GDM1 (cell line): ENCODE results near the gene POU6F2.

Source experiments
- DNase-seq: peaks from one replicate; lab custom pipeline; 2025; lab: John Stamatoyannopoulos, UW

POU6F2 gene

DNA sequence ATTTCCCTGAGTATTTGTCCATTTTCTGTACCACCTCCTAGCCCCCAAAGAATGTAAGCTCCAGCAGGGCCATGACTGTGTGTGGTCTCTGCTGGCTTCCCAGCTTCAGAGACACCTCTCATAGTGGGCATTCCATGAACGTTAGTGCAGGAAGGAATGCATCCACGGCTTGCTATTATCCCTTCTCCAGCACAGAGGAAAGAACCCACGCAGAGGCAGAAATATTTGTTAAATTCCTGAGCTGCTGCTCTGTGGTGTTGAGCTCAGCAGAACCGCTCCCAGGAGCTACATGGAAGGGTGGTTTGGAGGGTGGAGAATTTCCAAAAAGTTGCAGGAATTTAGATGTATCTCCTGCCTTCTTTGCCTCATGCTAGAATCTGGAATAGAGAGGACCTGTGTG, 275.2 kb downstream of the POU6F2 start:
- DNase-seq, result no peak

DNA sequence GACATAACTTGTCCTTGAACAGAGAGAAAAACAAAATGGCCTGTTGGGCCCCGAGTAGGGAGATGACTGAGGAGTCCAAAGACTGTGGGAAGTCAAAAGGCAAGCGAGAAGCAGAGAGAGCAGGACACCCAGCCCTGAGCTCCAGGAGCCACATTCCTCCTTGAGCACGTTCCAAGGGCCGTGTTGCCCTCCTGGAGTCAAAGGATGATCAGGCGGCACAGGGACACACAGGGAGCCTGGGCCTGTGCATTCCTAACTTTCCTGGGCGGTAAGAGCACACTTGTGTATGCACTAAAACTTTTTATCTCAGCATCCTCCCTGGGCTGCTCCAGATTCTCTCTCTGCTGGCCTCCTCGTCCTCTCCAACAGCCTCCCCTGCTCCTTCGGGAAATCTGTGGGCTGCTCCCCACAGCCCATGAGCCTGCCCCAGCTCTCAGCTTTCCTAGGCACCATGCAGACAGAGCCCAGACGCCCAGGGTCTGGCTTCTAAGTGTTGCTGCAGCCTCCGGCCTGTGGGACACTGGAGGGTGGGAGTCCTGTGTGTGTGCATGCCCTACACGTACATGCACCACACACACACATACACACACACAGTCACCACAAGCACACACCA, 281.8 kb downstream of the POU6F2 start:
- no peak for DNase-seq

DNA sequence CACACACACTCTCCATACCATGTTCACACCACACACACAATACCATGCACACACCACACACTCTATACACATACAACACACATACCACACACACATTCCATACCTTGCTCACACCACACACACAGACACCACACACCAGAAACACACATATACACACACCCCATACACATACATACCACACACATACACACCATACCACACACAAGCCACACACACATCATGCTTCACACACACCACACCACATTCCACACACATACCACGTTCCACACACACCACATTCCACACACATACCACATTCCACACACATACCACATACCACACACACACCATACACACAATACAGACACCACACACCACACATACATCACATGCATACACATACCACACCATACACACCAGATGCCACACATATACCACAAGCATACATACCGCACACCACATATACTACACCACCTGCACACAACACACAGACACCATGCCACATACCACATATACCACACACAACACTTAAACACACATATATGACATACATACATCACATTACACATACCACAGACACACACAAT, 282.7 kb downstream of the POU6F2 start:
- DNase-seq, result no peak

DNA sequence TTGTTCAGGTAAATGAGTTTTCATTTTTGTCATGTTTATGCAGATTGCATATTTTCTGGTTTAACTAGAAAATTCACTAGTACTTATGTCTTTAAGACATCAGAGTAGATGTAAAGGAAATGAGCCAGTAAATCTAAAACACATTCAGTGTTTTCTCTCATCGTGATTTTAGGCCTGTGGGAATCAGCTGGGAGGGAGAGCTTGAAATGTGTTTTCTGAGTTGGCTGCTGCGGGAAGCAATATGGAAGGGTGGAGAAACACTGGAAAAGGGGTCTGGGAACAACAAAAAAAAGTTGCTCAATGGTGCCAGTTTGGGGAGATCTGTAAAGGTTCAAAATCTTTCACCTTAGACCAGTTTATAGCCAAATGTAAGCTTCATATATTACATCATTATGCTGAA, 284.1 kb downstream of the POU6F2 start:
- no peak for DNase-seq

DNA sequence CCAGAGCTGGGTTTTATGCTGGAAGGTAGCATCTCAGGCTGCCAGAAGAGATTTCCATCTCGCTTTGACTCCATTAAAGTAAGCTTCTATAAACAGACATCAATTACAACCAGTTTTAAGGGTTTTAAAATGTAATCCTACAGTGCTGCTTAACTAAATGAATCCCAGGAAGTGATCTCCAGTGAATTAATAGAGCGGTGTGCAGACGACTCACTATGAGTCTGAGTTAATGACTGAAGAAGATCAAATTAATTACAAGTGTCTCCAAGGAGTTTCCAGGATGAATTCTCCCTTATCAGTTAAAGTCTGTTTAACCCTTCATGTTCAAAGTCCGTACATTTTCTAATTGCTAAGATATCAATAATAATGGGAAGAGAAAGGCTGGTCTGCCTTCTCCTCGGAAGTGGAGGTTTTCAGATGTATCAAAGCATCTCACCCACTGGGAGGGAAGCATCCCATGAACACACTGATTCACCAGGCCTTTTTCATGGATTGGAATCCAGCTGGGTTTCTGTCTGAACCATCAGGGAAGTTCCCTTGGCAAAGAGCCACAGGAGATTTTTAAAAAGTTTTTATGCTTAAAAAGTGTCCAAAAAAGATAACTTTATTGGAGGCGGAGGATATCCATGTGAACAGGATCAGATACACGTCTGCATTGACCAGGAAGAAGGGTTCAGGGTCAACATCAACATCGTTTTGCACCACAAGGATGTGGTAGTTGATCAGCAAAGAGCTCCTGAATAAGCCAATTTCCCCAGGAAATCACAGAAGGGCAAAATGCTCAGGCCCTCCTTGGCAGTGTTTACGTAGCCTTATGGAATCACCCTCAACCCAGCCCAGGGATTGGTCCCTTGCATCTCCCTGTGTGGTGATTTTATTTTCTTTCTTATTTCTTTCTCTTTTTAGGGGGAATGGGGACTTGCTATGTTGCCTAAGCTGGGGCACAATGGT, 288.2 kb downstream of the POU6F2 start:
- no peak for DNase-seq

DNA sequence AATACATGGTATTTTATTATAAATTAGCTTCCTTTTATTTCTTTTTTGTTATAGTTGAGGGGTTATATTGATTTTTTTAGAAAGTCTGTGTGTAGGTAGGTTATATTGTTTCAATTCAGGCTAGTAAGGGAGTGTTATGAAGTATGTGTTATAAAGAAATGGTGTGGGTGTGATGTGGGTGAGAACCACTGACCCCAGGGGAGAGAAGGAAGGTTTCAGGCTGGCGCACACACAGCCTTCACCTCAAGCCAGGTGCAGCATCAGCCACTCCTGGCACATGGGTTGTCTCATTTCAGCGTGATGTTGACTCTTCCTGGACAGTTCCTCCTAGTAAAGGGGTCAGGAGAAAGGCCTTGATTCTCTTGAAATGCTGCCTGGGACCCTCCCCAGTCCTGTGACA, 291.3 kb downstream of the POU6F2 start:
- DNase-seq, result no peak

DNA sequence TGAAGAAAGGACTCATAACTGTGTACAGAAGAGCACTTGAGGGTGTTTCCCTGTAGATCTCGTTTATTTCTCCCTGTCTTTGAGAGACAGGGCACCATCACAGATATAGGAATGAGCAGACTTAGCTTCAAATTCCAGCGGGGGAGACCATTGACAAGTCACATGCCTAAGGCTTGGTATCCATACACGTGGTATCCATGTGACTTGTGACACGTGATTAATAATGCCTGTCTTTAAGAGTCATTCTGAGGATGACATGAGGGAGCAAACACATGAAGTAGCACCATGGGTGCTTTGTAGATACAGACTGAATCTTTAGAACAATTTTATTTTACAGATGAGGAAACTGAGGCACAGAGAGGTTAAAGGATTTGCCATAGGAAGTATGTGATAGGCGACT, 292.3 kb downstream of the POU6F2 start:
- DNase-seq, result no peak

DNA sequence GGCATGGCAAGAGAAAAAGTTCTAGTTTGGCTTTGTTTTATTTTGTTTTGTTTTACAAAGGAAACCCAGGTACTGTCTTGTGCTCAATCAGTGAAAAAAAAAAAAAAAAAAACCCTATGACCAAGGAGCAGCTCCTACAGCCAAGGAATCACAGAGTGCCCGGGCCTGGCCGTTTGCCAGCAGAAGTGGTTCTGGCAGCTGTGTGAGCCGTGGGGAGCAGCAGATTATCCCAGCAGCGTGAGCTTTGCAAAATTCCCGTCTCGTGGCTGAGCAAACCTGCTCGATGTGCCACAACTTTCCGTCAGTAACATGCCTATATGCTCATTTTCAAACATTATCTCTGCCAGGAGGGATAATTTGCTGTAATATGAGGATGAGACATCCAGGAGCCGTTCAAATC, 293.7 kb downstream of the POU6F2 start:
- no peak for DNase-seq

DNA sequence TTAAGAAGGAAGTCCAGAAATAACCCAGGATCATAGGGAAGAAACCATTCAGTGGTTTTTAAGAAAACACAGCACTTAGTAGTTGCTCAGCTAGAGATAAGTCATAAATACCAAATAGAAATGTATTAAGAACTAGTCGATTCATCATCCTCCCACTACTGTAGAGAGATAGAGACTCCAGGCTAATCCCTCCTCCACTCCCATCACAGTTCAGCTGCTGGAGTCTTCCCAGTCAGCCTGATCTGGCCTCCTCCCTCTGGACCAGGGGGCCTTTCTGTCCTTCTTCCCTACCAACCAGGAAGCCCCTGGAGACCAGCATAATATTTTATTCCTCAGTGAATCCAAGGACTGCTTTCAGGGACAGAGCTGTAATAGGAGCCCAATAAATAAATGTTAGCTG, 294.4 kb downstream of the POU6F2 start:
- DNase-seq, result no peak

DNA sequence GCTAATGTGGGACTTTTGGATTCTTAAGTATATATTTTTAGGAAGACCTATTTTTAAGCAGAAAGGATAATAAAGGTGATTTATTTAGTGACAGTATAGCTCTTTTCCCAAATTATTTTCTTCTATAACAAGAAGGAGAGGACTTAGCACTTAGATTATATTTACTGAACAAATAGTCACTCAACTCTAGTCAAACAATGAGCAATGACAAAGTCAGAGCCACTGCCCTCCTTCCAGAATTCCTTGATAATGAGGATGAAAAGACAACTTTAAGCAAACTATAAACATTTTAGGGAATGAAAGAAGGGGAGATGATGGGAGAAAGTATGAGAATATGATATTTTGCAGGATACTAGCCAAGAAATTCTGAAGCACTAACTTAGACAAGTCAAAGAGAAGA, 295.0 kb downstream of the POU6F2 start:
- no peak for DNase-seq

DNA sequence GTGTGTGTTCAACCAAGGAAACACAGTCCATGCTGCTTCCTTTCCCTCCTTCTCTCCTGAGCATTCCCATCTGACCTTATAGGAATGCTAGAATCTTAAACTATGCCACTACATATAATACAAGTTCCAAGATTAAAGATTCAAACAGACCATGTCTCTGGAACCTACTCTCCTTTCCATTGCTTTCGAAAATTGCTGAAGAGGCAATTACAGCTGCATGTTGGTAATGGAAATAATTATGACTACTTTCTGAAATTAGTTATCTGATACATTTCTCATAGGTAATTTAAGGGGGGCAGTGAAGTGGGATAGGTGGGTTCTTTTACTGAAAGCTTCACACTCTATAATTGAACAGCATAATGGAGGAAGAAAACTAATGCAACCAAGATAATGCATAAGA, 302.6 kb downstream of the POU6F2 start:
- DNase-seq, result no peak

DNA sequence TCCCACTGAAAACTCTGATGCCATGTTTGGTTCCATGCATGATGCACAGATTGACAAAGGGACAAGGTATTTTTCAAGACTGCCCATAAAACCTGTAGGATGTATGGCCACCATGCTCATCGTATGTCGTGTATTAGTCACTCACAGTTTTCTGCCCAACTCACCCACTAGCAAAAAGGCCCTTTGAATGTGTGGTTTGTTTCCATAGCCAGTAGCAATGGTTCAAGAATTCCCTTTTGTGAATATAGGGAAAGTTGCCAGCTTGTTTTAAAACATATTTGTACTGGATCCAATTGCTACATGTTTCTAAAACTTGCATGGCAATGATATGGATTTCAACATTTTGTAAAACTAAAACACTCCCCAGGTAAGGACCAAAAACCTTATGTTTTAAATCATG, 307.5 kb downstream of the POU6F2 start:
- DNase-seq, result no peak

DNA sequence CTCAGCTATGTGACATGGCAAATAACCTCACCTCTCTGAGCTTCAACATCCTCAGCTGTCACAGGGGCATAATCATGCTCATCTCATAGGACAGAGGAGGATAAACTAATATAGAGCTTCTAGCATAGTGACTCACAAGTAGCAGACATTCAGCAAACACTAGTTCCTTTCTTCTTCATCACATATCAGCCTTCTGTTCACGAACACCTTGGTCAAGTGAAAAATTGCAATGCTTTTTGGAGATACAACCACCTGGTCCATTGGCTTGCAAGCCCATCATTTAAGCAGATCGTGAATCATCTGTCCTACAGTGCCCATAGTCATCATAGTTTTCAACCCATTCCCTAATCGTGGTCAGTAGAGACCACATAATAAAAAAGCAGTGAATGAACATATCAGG, 310.6 kb downstream of the POU6F2 start:
- DNase-seq, result no peak

DNA sequence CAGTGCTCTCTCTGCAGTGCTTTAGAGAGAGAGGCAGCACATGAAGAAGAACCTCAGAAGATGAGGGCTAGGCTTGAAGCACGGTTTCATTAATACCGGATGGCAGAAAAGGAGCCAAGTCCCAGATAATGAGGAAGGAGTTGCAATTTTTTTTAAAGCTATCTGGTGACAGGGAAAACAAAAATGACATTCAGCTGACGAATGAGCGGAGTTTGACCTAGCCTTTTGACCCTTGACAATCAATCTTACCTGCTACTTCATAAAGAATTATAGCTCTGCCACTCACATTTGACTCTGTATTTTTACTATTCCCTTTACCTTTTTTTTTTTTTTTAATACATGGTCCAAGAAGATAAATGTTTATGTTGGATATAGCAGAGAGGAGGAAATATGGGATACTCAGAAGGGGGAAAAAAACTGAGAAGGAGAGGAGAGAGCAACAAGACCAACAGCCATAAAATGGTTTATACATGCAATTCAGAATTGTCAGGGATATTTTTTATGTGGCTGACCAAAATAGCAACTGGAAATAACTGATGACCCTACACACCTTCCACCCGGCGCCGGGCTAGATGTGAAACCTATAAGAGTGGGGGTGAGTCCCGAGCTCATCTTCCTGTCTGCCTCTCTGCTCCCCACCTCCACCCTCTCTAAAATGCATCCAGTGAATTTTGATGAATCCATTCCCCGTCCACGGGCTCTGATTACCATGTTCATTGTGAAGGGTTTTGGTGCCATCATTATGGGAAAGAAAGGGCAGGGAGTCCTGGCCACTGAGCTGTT, 314.1 kb downstream of the POU6F2 start:
- no peak for DNase-seq

DNA sequence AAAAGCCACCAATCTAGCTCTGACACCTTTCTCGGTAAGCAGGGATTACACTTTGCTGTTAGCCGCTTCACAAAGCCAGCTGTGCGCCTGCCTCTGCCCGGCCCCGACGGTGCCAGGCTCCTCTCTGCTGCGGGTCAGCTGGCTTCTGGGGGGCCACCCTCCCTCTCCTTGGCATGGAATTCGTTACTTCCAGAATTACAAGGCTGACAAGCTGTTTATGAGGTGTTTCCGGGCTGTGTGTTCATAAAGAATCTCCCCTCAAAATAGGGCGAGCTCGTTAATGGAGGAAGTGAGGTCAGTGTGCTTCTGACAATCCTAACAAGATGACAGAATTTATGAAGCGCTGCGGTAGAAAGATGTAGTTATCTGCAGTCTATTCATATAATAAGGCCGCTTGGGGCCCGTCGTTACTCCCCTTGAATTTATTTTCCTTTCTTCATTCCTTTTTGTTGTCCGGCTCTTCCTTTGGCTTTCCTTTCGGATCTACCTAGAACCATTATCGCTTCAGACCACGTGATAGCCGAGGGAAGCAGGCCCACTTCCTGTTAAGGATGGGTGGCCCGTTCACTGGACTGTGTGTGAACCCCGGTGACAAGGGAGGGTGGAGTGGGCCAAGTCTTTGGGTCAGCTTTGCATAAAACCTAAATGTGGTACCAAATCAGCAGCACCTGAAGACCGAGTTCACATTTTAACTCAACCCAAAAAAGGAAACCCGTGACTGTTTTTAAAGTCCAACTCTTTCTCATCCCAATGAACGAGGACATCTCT, 315.5 kb downstream of the POU6F2 start:
- DNase-seq, result no peak

DNA sequence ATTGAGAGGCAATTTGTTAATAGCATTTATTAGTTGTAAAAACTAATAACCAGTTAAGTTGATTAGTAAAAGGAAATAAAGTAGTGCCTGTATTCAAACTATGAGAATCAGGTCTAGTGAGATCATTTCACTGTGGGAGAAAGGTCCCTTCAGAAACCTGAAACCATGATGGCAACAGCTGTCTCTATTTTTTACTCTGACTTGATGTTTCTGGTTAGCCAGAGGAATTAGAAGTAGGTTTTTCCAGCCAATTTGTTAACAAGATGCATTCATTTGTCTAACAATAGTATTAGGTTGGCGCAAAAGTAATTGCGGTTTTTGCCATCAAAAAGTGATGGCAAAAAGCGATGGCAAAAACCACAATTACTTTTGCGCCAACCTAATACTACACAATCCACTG, 316.3 kb downstream of the POU6F2 start:
- DNase-seq, result no peak

DNA sequence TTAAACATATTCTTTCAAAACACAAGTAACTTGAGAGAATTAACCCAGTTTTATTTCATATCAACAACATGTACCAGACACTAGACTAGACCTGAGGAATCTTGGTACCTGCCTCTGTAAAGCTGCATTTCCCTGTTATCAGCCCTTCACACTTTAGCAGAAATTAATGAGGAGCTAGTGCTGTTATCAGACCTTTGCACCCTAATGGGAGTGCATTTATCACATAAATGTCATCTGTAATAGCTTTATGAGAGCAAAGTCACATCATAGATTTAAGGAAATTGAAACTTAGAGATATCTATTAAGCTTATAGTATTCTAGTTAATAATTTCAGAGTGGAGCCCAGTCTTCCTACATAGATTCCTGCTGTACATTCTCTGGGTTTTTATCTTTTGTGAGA, 318.1 kb downstream of the POU6F2 start:
- no peak for DNase-seq

DNA sequence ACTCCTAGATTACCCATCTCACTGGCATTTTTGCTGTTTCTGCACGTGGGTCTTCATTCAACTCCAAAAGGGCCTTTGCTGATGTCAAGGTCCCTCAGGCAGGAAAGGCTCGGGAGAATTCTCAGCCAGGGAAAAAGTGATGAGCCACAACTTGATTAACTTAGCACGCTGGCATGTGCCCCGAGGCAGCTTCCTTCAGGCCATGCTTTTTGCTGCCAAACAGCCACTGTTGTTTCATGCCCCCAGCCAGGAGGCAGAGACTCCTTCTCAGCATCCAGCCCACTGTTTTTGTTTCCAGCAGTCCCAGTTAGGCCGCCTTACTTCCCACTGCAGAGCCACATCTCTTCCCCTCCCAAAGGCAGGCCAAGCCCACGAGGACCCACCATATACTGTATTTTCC, 322.0 kb downstream of the POU6F2 start:
- no peak for DNase-seq

DNA sequence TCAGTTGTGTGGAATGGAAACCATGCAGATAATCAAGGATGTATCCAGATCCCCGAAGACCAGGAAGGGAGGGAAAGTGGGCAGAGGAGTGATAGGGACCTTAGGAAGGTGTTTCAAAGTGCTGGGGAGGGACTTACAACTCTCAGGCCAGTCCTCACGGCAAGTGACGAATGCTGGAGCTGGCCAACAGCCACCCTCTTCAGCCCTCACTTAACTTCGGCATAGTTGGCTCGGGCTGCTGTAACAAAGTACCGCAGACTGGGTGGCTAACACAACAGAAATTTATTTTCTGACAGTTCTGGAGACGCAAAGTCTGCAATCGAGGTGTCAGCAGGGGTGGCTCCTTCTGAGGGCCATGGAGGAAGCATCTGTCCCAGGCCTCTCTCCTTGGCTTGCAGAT, 322.6 kb downstream of the POU6F2 start:
- no peak for DNase-seq

DNA sequence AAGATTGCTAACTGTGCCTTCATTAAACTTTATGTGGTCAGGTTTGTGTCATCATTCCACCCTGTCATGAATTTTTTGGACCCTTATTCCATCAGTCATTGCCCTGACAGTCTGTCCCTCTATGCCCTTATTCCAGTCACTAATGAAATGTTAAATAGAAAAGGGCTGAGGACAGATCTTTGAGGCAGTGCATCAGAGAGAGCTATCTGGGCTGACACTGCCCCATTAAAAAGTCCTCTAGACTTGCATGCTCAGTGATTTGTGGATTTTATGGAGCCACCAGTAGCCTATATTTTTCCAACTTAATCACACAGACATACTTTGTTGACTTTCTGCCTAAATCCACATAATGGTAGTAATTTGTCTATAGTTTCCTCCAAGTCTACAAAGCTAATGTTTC, 323.8 kb downstream of the POU6F2 start:
- no peak for DNase-seq

DNA sequence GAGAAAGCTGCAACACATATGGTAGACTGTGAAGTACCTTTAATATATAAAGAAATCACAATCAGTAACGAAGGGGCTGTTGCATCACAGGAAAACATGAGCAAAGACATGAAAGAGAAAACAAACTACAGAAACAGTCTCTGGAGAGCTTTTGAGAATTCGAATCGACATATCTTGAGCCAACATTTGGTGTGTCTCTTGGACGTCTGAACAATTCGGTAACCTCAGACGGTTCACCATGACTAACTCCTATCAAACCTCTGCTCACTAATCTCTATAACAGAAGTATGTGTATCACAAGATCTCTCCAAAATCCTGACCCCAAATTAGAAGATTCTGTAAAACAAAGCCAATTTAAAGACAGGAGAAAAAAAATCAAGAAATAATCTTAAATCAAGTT, 326.5 kb downstream of the POU6F2 start:
- DNase-seq, result no peak
